A673 (cell line): ENCODE results near the gene SLIT3. TPM values are rescaled to one million over a fixed set of nuclear protein-coding genes. Genes with fewer than 3 reads are reported as not detected.

Experiments used
- BruUV-seq: library from RNA; stranded (reverse); fragments of 400-500 nt; replicated peaks from 2 replicates; lab custom pipeline; 2021; lab: Mats Ljungman, UMichigan
- CTCF ChIA-PET: fragments of 300-600 bp; sonication (Branson Sonifier 250); formaldehyde crosslinking; loops from one replicate; lab custom pipeline; 2022; ENCODE audit warnings: antibody characterized with exemption; lab: Charles Lee
- POLR2A ChIA-PET: fragments of 300-600 bp; sonication (Branson Sonifier 250); formaldehyde crosslinking; loops from one replicate; lab custom pipeline; 2022; ENCODE audit warnings: antibody characterized with exemption; ENCODE audit not compliant: low non-redundant PET; lab: Charles Lee
- DNase-seq: peaks from one replicate; pipeline ENCODE4 v3.0.0-alpha.2; 2015; ENCODE audit warnings: low spot score
- H3K27ac ChIP-seq: fragments of 200-600 bp; sonication (generic); 2 replicates; pipeline ENCODE4 v1.5.1; 2016; ENCODE audit warnings: mixed run types, low read depth, mild to moderate bottlenecking, mixed read lengths, antibody characterized with exemption, low read length; ENCODE audit not compliant: poor library complexity, severe bottlenecking
- H3K27me3 ChIP-seq: fragments of 200-600 bp; sonication (generic); replicated peaks from 2 replicates; pipeline ENCODE4 v1.6.1; 2017; ENCODE audit warnings: mixed run types, low read depth, mild to moderate bottlenecking, mixed read lengths, antibody characterized with exemption, low read length; ENCODE audit not compliant: insufficient read depth, poor library complexity
- H3K36me3 ChIP-seq: fragments of 200-600 bp; sonication (generic); 2 replicates; pipeline ENCODE4 v1.6.1; 2016; ENCODE audit warnings: mixed run types, mild to moderate bottlenecking, mixed read lengths, antibody characterized with exemption, low read length; ENCODE audit not compliant: insufficient read depth, poor library complexity, severe bottlenecking
- H3K4me1 ChIP-seq: fragments of 200-600 bp; sonication (generic); 2 replicates; pipeline ENCODE4 v1.6.1; 2017; ENCODE audit warnings: mixed run types, mild to moderate bottlenecking, mixed read lengths, antibody characterized with exemption, low read length; ENCODE audit not compliant: insufficient read depth, poor library complexity, severe bottlenecking
- H3K4me3 ChIP-seq: fragments of 200-600 bp; sonication (generic); 2 replicates; pipeline ENCODE4 v1.5.1; 2016; ENCODE audit warnings: low read depth, mixed run types, mild to moderate bottlenecking, mixed read lengths, low read length; ENCODE audit not compliant: poor library complexity, severe bottlenecking
- H3K9me3 ChIP-seq: fragments of 200-600 bp; sonication (generic); 2 replicates; pipeline ENCODE4 v1.6.1; 2016; ENCODE audit warnings: mixed run types, low read depth, mild to moderate bottlenecking, mixed read lengths, antibody characterized with exemption, low read length; ENCODE audit not compliant: poor library complexity, severe bottlenecking
- EZH2 ChIP-seq: fragments of 200-600 bp; sonication (generic); IDR thresholded peaks from 2 replicates; pipeline ENCODE4 v1.6.1; 2017; ENCODE audit warnings: borderline replicate concordance, low read depth, mild to moderate bottlenecking, mixed read lengths, antibody characterized with exemption, low read length; ENCODE audit not compliant: poor library complexity, severe bottlenecking
- intact Hi-C: fragments of 100-400 bp; cut with micrococcal nuclease; formaldehyde crosslinking; loops from one replicate; pipeline ENCODE4 v1.10.0; 2022; ENCODE audit not compliant: unreplicated experiment
- total RNA-seq: library from RNA; stranded (reverse); gene quantifications from 2 replicates; pipeline ENCODE4 v1.2.3, GENCODE V29; 2021
- TF ChIP-seq, protein P1 (sequence below): fragments of 300-800, 200-600 bp; sonication (generic); conservative IDR thresholded peaks from 2 replicates; pipeline ENCODE4 v1.5.1; 2017; ENCODE audit warnings: low read depth, mild to moderate bottlenecking, antibody characterized with exemption, low read length, moderate library complexity, mixed read lengths

SLIT3 gene
- total RNA-seq, 1 experiment from 2014 or later: not detected

DNA sequence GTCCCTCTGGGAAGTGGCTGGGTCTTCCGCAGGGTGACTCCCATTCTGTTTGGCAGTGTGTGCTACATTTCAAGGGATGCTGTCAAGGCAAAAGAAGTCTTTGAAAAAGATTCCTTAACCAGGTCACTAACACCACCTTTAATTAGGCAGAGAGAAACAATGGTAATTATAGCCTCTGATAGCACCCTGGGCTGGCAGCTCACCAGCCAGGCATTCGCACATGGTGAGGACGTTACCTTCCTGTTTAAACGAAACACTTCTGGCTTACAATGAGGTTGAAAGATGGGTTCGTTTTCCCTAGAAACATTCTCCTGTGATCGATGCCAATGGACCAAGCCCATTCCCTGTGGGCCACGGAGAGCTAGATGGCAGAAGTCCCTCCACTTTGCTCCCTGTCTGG is 491.7 kb downstream of the SLIT3 start:
- Histone ChIP-seq H3K27me3 (peaks cover 91% of the 10 kb centered on the region), H3K36me3 (no peaks in the 10 kb centered on the region), H3K4me3 (no peak overlapping the region), H3K27ac (no peak overlapping the region), H3K4me1 (no peaks in the 10 kb centered on the region), H3K9me3 (no peaks in the 10 kb centered on the region)
- ChIA-PET CTCF (no interaction called here), POLR2A (no interaction called here)
- no TSS peak for BruUV-seq
- intact Hi-C loops: no loop called here
- DNase-seq: no peak
- TF ChIP-seq, protein P1, sequence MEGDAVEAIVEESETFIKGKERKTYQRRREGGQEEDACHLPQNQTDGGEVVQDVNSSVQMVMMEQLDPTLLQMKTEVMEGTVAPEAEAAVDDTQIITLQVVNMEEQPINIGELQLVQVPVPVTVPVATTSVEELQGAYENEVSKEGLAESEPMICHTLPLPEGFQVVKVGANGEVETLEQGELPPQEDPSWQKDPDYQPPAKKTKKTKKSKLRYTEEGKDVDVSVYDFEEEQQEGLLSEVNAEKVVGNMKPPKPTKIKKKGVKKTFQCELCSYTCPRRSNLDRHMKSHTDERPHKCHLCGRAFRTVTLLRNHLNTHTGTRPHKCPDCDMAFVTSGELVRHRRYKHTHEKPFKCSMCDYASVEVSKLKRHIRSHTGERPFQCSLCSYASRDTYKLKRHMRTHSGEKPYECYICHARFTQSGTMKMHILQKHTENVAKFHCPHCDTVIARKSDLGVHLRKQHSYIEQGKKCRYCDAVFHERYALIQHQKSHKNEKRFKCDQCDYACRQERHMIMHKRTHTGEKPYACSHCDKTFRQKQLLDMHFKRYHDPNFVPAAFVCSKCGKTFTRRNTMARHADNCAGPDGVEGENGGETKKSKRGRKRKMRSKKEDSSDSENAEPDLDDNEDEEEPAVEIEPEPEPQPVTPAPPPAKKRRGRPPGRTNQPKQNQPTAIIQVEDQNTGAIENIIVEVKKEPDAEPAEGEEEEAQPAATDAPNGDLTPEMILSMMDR: no peak
- TF ChIP-seq EZH2: no peak

DNA sequence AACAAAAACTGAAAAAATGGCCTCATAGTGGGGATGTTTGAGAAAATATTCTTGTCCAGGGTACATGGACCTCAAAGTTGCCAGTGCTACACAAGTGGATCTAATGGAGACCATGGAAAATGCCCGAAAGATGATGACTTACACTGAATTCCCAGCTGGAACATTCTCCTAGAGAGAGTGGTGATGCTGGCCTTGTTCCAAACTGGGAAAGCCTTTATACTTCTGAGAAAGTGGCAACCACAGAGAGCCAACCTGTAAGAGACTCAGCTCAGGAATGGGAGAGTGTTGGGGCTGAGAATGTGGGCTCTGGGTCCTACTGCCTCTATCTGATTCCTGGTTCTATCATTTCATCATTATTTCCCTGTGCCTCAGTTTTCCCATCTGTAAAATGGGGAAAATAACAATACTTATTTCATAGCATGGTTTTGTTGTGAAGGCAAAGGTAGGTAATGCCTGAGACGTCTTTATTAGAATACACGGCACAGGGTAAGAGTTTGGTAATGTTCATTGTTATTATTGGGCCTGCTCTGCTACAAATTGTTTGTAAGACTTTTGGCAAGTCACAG is 492.8 kb downstream of the SLIT3 start:
- DNase-seq: no peak
- intact Hi-C loops: no loop called here
- BruUV-seq: no TSS peak
- no peak overlapping the region for H3K27ac ChIP-seq
- no peak overlapping the region for H3K4me3 ChIP-seq
- H3K27me3 ChIP-seq: peaks cover 89% of the 10 kb centered on the region
- no peaks in the 10 kb centered on the region for H3K9me3 ChIP-seq
- H3K36me3 ChIP-seq: no peaks in the 10 kb centered on the region
- no peaks in the 10 kb centered on the region for H3K4me1 ChIP-seq
- ChIA-PET CTCF (no interaction called here), POLR2A (no interaction called here)
- TF ChIP-seq, protein P1: no peak
- no peak for TF ChIP-seq EZH2

DNA sequence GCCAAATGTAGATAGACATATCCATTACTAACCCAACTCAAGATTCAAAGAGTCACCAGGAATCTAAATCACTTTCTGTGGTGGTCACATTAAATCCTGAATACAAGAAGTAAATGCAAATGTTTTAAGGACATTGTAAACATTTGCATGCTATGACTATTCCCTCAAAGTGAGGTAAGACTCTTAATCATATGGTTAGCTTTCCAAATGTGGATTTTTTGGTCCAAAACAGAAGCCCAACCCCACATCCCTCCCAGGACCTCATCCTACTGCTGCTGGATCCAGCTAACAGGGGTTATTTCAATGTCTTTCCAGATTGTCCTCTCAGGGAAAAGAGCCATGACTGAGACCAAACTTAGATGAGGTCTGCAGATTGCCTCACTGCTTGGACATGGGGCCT is 493.7 kb downstream of the SLIT3 start:
- ChIA-PET POLR2A (interaction anchor here (0.7 kb wide), 1 partner anchor 1306 kb away, joined by 4 read pairs; no protein-coding TSS in a partner anchor), CTCF (no interaction called here)
- no peaks in the 10 kb centered on the region for H3K4me1 ChIP-seq
- H3K9me3 ChIP-seq: no peaks in the 10 kb centered on the region
- no peaks in the 10 kb centered on the region for H3K36me3 ChIP-seq
- no peak overlapping the region for H3K4me3 ChIP-seq
- no peak overlapping the region for H3K27ac ChIP-seq
- BruUV-seq: no TSS peak
- no peak for DNase-seq
- TF ChIP-seq, protein P1: no peak
- no peak for TF ChIP-seq EZH2
- H3K27me3 ChIP-seq: peaks cover 90% of the 10 kb centered on the region
- intact Hi-C loops: no loop called here
